HUDEP-2 (cell line): ENCODE measurements around the gene FIGNL2.
A peak's percentile ranks its signal among the peaks of the same experiment; 100 is the strongest.
"Not testable (repeated sequence)": the region's sequence is repeated elsewhere in the genome, so short reads cannot be mapped to it uniquely, and the experiment has no call there.

ENCODE experiments used
- DNase-seq, 76 experiments: peaks; one replicate each; lab custom pipeline; 2025; ENCODE audit not compliant: unreplicated experiment in 76 of 76; lab: John Stamatoyannopoulos, UW

The FIGNL2 gene, protein sequence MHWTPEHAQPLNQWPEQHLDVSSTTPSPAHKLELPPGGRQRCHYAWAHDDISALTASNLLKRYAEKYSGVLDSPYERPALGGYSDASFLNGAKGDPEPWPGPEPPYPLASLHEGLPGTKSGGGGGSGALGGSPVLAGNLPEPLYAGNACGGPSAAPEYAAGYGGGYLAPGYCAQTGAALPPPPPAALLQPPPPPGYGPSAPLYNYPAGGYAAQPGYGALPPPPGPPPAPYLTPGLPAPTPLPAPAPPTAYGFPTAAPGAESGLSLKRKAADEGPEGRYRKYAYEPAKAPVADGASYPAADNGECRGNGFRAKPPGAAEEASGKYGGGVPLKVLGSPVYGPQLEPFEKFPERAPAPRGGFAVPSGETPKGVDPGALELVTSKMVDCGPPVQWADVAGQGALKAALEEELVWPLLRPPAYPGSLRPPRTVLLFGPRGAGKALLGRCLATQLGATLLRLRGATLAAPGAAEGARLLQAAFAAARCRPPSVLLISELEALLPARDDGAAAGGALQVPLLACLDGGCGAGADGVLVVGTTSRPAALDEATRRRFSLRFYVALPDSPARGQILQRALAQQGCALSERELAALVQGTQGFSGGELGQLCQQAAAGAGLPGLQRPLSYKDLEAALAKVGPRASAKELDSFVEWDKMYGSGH

DNA sequence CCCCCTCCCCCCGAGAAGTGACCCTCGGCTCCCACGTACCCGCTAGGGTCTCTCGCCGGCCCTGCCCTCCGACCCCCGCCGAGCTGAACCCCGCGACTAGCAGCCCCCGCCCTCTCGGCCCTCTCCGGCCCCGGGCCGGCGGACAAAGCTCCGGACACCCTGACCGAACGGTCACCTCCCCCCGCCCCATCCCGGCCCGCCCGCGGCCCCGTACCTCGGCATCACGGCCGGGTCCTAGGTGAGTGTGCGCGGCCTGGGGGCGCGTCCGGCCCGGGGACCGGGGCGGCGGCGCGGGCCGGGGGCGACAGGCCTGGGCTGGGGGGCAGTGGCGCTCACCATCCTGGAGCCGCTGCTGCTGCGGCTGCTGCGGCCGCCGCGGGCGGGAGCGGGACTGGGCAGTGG lies at the start of gene FIGNL2:
Gene FIGNL2, minus strand, starts transcription at position 393 of the 402 bp plus-strand sequence. CDS start 26,305 bp downstream, outside the sequence.
- no peak for DNase-seq

GRCh38 chr12:51897181-51897580 lies 48.7 kb upstream of the FIGNL2 start:
- DNase-seq = no peak

DNA sequence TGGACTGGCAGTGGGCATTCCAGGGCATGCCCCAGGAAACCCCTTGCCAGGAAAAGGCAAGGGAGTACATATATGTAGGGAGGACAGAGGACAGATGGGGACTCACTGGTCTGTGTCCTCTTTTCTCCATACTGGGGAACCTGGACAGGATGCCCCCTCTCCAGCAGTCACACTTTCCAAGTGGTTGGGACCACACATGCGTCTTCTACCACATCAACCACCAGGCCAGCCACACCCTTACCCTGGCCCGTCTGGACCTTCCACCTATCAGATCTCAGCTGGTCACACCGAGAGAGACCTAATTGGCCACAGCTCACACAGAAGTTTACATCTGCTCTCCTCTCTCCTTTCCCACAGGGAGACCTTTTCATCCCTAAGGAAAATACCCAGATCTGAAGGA lies 47.7 kb upstream of the FIGNL2 start:
- peak in 6 of 76 experiments; percentile 3 to 30 (median 13) for DNase-seq

GRCh38 chr12:51895378-51896135 lies 47.0 kb upstream of the FIGNL2 start:
- DNase-seq = no peak

DNA sequence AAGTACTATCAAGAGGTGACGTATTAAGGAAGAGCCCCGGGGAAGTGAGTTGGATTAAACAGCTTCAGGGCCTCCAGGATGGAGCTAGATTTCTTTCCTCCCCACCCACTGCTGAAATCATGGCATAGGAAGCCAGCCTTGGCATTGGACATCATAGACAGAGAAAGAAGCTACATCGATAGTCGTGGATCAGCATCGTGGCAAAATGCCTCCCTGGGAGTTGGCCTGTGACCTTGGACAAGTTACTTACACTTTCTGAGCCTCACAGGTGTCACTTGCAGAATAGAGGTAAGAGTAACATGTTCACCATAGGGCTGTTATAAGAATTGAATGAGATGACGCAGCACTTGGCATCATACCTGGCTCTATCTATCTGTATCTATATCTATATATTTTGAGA lies 45.3 kb upstream of the FIGNL2 start:
- DNase-seq = no peak

DNA sequence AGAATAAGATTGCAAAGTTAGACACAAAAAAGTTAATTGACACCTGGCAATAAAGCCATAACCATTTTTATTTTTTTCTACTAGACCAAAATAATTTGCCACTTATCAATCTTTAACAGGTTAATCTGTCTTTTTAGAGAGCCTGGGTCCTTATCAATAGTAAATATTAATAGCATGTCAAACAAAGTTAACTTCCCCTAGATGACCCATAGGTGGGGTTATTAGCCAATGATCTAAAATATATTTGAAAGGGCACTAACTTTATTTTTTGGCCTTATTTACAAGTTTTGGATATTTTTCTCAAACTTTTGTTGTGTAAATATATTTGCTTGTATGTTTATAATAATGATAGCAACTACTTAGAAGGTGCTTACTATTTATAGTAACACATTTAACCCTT lies 43.3 kb upstream of the FIGNL2 start:
- DNase-seq = peak in 1 of 76 experiments; percentile 7

- no peak for DNase-seq
Measured at GRCh38 chr12:51890511-51891171, 42.1 kb upstream of the FIGNL2 start.

- no peak for DNase-seq
Measured at GRCh38 chr12:51890133-51890464, 41.6 kb upstream of the FIGNL2 start.

- DNase-seq = no peak
Measured at GRCh38 chr12:51889216-51890132, 41.0 kb upstream of the FIGNL2 start.

GRCh38 chr12:51888316-51889215 lies 40.0 kb upstream of the FIGNL2 start:
- DNase-seq = no peak

DNA sequence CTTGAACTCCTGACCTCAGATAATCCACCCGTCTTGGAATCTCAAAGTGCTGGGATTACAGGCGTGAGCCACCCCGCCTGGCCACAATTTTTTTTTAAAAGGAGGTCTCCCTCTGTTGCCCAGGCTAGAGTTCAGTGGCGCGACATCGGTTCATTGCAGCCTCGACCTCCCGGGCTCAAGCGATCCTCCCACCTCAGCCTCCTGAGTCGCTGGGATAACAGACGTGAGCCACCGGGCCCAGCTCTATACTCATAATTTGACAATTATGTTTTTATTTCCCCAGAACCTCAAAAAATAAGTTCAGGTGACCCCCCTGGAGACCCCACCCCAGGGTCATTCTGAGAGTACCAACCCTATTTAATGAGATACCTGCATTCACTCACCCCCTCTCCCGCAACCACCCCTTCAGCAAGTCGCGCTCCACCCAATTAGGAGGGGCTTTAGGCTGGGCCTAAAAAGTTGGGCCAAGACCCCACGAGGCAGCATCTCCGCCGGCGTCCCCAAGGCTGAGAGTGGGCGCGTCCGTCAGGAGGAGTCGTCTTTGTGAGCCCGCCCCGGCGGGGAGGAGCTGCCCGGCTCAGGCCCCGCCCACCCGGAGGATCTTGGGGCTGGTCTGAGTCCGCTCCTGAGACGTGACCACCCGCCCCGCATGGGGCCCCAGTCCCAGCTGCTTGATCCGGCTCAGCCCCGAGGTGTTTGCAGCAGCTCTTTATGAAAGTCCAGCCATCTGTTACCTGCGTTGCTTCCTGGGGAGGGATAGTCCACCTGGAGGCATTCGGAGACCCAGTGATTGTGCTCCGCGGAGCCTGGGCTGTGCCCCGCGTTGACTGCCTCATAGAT lies 39.2 kb upstream of the FIGNL2 start, which contains the start of gene ANKRD33:
Gene ANKRD33, plus strand, starts transcription at position 628 of the 840 bp plus-strand sequence. Its CDS starts 84 bp downstream, at position 712.
- DNase-seq = peak in 3 of 76 experiments; percentile 2 to 33 (median 26)

GRCh38 chr12:51886021-51886710 lies 37.6 kb upstream of the FIGNL2 start:
- no peak for DNase-seq

DNA sequence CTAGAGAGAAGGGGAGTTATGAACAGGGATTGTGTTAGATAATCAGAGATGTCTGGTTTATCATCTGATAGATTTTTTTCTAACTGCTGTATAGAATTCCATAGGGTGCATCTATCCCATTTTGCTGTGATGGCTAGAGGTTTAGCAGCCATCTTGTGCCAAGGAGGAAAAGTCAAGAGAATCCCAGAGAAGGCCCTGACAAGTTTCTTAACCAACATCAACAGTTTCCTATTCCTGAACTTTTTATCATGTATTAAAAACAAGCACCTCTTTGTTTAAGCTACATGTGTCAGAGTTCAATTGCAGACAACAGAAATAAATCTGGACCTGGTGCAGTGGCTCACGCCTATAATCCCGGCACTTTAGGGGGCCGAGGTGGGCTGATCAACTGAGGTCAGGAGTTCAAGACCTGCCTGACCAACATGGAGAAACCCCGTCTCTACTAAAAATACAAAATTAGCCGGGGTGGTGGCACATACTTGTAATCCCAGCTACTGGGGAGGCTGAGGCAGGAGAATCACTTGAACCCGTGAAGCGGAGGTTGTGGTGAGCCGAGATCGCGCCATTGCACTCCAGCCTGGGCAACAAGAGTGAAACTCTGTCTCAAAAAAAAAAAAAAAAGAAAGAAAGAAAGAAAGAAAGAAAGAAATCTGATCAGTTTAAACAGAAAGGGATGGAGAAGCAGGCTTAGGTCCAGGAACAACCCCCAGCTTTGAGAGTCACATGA lies 36.9 kb upstream of the FIGNL2 start:
- DNase-seq = not testable (repeated sequence)

- DNase-seq = peak in 9 of 76 experiments; percentile 3 to 40 (median 13)
Measured at GRCh38 chr12:51884676-51885229, 36.2 kb upstream of the FIGNL2 start.

DNA sequence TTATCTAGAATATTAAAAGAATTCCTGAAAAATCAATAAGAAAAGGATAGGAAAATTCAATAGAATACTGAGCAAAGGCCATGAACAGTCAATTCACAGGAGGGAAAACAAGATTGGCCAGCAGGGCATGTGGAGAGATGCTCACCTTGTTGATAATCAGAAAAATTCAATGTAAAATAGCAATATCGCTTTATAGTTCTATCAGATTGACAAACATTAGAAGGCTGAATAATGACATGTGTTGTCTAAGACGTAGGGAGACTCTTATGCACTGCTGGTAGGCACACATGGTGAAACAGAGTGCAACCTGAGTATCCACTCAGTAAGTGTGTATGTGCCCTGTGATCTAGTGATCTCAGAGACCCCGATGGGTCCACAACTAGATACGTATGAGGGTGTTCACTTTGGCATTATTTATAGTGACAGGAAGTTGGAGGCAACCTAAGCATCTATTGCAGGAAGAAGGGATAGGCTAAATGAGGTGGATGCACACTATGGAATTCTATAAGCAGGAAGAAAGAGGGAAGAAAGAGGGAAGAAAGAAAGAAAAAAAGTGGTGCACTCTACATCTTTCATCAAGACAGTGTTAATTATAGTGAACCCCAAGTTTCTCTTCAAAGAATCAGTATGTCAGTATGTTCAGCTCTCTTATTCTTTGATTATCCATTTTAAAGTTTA lies 35.6 kb upstream of the FIGNL2 start:
- DNase-seq = no peak

- DNase-seq = no peak
Measured at GRCh38 chr12:51883295-51883694, 34.8 kb upstream of the FIGNL2 start.
